ENCODE measurements around the gene ACTL9.

GRCh38 chr19:8680676-8681344, 17.8 kb downstream of the ACTL9 start:
- no peak for TF ChIP-seq CTCF (conservative IDR thresholded peaks at IDR 0.05; ENCODE audit: low read length)
- TF ChIP-seq EZH2phosphoT487 (IDR thresholded peaks at IDR 0.05; ENCODE audit: borderline replicate concordance), result no peak

Data from Loucy (cell line).